HCT116 (cell line): ENCODE results near the gene COL18A1. TPM values are rescaled to one million over a fixed set of nuclear protein-coding genes. Genes with fewer than 3 reads are reported as not detected.

Experiments used
- ATAC-seq: fragments of 200-7000 bp; cut with Tn5 transposase; 2 replicates; pipeline ENCODE4 v1.9.1; 2020; ENCODE audit warnings: mild to moderate bottlenecking, moderate library complexity
- BruUV-seq: library from RNA; stranded (reverse); fragments of 400-500 nt; replicated peaks from 2 replicates; lab custom pipeline; 2021; lab: Mats Ljungman, UMichigan
- CTCF ChIA-PET: fragments of 300-600 bp; sonication (Branson Sonifier 250); formaldehyde crosslinking; loops from one replicate; lab custom pipeline; 2021; ENCODE audit warnings: antibody characterized with exemption; lab: Charles Lee
- POLR2A ChIA-PET: fragments of 300-600, 350-600 bp; sonication (Branson Sonifier 250); formaldehyde crosslinking; loops from one replicate; lab custom pipeline; 2021; ENCODE audit warnings: antibody characterized with exemption; lab: Charles Lee
- RAD21 ChIA-PET, 2 experiments: fragments of 300-600 bp; sonication (Branson Sonifier 250); formaldehyde crosslinking; loops; one replicate each; lab custom pipeline; 2023; ENCODE audit warnings: low total read pairs in 2 of 2; ENCODE audit not compliant: uncharacterized antibody in 2 of 2, unreplicated experiment in 2 of 2, low non-redundant PET in 1 of 2; lab: Charles Lee
- DNase-seq: peaks from one replicate; pipeline ENCODE4 v3.0.0-alpha.2; 2010; ENCODE audit warnings: low read depth, low spot score
- H2AFZ ChIP-seq: fragments of 200-600 bp; shearing (Covaris generic), sonication (generic); 2 replicates; pipeline ENCODE4 v1.6.1; 2017; ENCODE audit warnings: low read depth, mixed run types, mixed read lengths, antibody characterized with exemption, low read length; ENCODE audit not compliant: poor library complexity, severe bottlenecking
- H3K27ac ChIP-seq: 2 replicates; pipeline ENCODE4 v1.5.1; 2012; ENCODE audit warnings: low read depth, low read length
- H3K27me3 ChIP-seq: fragments of 200-600 bp; sonication (generic); 2 replicates; pipeline ENCODE4 v1.6.1; 2016; ENCODE audit warnings: mixed run types, low read length, mixed read lengths; ENCODE audit not compliant: insufficient read depth
- H3K36me3 ChIP-seq, 2 experiments: fragments of 200-500 bp in 1 of 2; fragments of 200-600 bp in 1 of 2; sonication (Bioruptor generic) in 1 of 2; sonication (generic) in 1 of 2; 2 replicates each; pipeline versions ENCODE4 v1.5.1 to v1.6.1; 2014 to 2016; ENCODE audit warnings: low read length in 2 of 2, inconsistent platforms in 1 of 2, mixed read lengths in 1 of 2, mixed run types in 1 of 2; ENCODE audit not compliant: insufficient read depth in 2 of 2, control insufficient read depth in 1 of 2
- H3K4me1 ChIP-seq, 2 experiments: fragments of 200-600 bp in 1 of 2; sonication (generic) in 1 of 2; 2 replicates each; pipeline versions ENCODE4 v1.5.1 to v1.6.1; 2012 to 2017; ENCODE audit warnings: low read length in 2 of 2, inconsistent platforms in 1 of 2, mild to moderate bottlenecking in 1 of 2, mixed read lengths in 1 of 2, mixed run types in 1 of 2, moderate library complexity in 1 of 2; ENCODE audit not compliant: insufficient read depth in 2 of 2, control insufficient read depth in 1 of 2
- H3K4me2 ChIP-seq: fragments of 200-600 bp; sonication (generic); 2 replicates; pipeline ENCODE4 v1.6.1; 2017; ENCODE audit warnings: mixed run types, low read length, mixed read lengths
- H3K4me3 ChIP-seq, 2 experiments: fragments of 200-600 bp in 1 of 2; sonication (generic) in 1 of 2; replicated peaks in 1 of 2; 2 replicates each; pipeline ENCODE4 v1.5.1; 2011 to 2016; ENCODE audit warnings: low read length in 2 of 2, control low read depth in 1 of 2, low read depth in 1 of 2, mild to moderate bottlenecking in 1 of 2, mixed read lengths in 1 of 2, mixed run types in 1 of 2
- H3K79me2 ChIP-seq: fragments of 200-600 bp; sonication (generic); 2 replicates; pipeline ENCODE4 v1.6.1; 2017; ENCODE audit warnings: mild to moderate bottlenecking, mixed run types, low read length, moderate library complexity, mixed read lengths; ENCODE audit not compliant: insufficient read depth
- H3K9ac ChIP-seq: fragments of 200-600 bp; sonication (generic); 2 replicates; pipeline ENCODE4 v1.6.1; 2016; ENCODE audit warnings: low read length, mixed read lengths
- H3K9me2 ChIP-seq: fragments of 200-600 bp; sonication (generic), shearing (Covaris generic); 2 replicates; pipeline ENCODE4 v1.6.1; 2017; ENCODE audit warnings: mixed run types, mild to moderate bottlenecking, moderate library complexity; ENCODE audit not compliant: insufficient read depth
- H3K9me3 ChIP-seq, 2 experiments: fragments of 200-500 bp in 1 of 2; fragments of 200-600 bp in 1 of 2; sonication (Bioruptor generic) in 1 of 2; sonication (generic) in 1 of 2; 2 replicates each; pipeline ENCODE4 v1.6.1; 2014 to 2017; ENCODE audit warnings: low read length in 2 of 2, mixed read lengths in 2 of 2, inconsistent platforms in 1 of 2, low read depth in 1 of 2, mild to moderate bottlenecking in 1 of 2, mixed run types in 1 of 2, moderate library complexity in 1 of 2; ENCODE audit not compliant: control insufficient read depth in 1 of 2, insufficient read depth in 1 of 2
- H4K20me1 ChIP-seq: fragments of 200-600 bp; sonication (generic), shearing (Covaris generic); 2 replicates; pipeline ENCODE4 v1.6.1; 2017; ENCODE audit warnings: mixed run types, mild to moderate bottlenecking, moderate library complexity; ENCODE audit not compliant: insufficient read depth
- CBX3 ChIP-seq: IDR thresholded peaks from 2 replicates; pipeline ENCODE4 v1.6.1; 2012; ENCODE audit warnings: low read depth
- CEBPB ChIP-seq: IDR thresholded peaks from 2 replicates; pipeline ENCODE4 v1.6.1; 2012; ENCODE audit warnings: low read depth
- CTCF ChIP-seq, 3 experiments: fragments of 200-600 bp in 1 of 3; sonication (generic) in 1 of 3; IDR thresholded peaks in 2 of 3; conservative IDR thresholded peaks in 1 of 3; 2 replicates each; pipeline ENCODE4 v1.5.1; 2012 to 2017; ENCODE audit warnings: low read depth in 2 of 3, low read length in 2 of 3, antibody characterized with exemption in 1 of 3, borderline replicate concordance in 1 of 3, control low read depth in 1 of 3, mild to moderate bottlenecking in 1 of 3, mixed read lengths in 1 of 3, mixed run types in 1 of 3, moderate library complexity in 1 of 3; ENCODE audit not compliant: insufficient read depth in 1 of 3
- EGR1 ChIP-seq: IDR thresholded peaks from 2 replicates; pipeline ENCODE4 v1.6.1; 2012; ENCODE audit warnings: low read depth
- ELF1 ChIP-seq: IDR thresholded peaks from 2 replicates; pipeline ENCODE4 v1.6.1; 2012; ENCODE audit warnings: low read depth, borderline replicate concordance
- EZH2phosphoT487 ChIP-seq: fragments of 200-600 bp; IDR thresholded peaks from 2 replicates; pipeline ENCODE4 v1.6.1; 2018; ENCODE audit warnings: antibody characterized with exemption, borderline replicate concordance
- JUND ChIP-seq: IDR thresholded peaks from 2 replicates; pipeline ENCODE4 v1.6.1; 2012
- RAD21 ChIP-seq: IDR thresholded peaks from 2 replicates; pipeline ENCODE4 v1.6.1; 2012; ENCODE audit warnings: low read depth, mild to moderate bottlenecking
- REST ChIP-seq: IDR thresholded peaks from 2 replicates; pipeline ENCODE4 v1.6.1; 2012; ENCODE audit warnings: low read depth
- SP1 ChIP-seq: IDR thresholded peaks from 2 replicates; pipeline ENCODE4 v1.6.1; 2012; ENCODE audit warnings: low read depth
- TCF7L2 ChIP-seq: IDR thresholded peaks from 2 replicates; pipeline ENCODE4 v1.7.0; 2011; ENCODE audit warnings: borderline replicate concordance, inconsistent platforms; ENCODE audit not compliant: insufficient read depth, insufficient read length; ENCODE audit errors: extremely low read depth
- ZNF274 ChIP-seq: fragments of 200-500 bp; sonication (Bioruptor generic); IDR thresholded peaks from 2 replicates; pipeline ENCODE4 v1.6.1; 2014; ENCODE audit warnings: mild to moderate bottlenecking, low read depth, low read length, inconsistent platforms
- intact Hi-C: fragments of 100-400 bp; cut with micrococcal nuclease; formaldehyde crosslinking; loops from 2 replicates; pipeline ENCODE4 v1.10.0; 2022
- total RNA-seq: library from RNA; stranded (reverse); gene quantifications from one replicate; pipeline ENCODE4 v1.2.1, GENCODE V29; 2021; ENCODE audit not compliant: unreplicated experiment

COL18A1 gene
- total RNA-seq, 1 experiment from 2014 or later = 59.5 TPM

GRCh38 chr21:45361033-45361997, 43.6 kb upstream of the COL18A1 start:
- Histone ChIP-seq H3K9ac (no peak overlapping the region), H3K79me2 (no peaks in the 10 kb centered on the region), H2AFZ (no peak overlapping the region), H3K4me1 (peaks cover 30 to 57% of the 10 kb centered on the region in 2 experiments), H3K27me3 (no peaks in the 10 kb centered on the region), H3K4me2 (no peak overlapping the region), H3K36me3 (no peaks in the 10 kb centered on the region), H3K9me2 (no peaks in the 10 kb centered on the region), H3K9me3 (no peaks in the 10 kb centered on the region), H3K4me3 (no peak overlapping the region), H4K20me1 (no peaks in the 10 kb centered on the region), H3K27ac (no peak overlapping the region)
- BruUV-seq = no TSS peak
- DNase-seq (no peak), ATAC-seq (no peak)
- CTCF ChIA-PET = no interaction called here
- RAD21 ChIA-PET = no interaction called here
- no peak for TF ChIP-seq TCF7L2
- TF ChIP-seq CEBPB = no peak
- TF ChIP-seq RAD21 = no peak
- TF ChIP-seq ZNF274 = no peak
- no peak for TF ChIP-seq EGR1
- no peak for TF ChIP-seq CBX3
- TF ChIP-seq ELF1 = no peak
- no peak for TF ChIP-seq CTCF (IDR thresholded peaks at IDR 0.05 in 2 of 3, conservative IDR thresholded peaks at IDR 0.05 in 1 of 3; ENCODE audit: borderline replicate concordance in 1 of 3, insufficient read depth in 1 of 3, low read depth in 2 of 3, low read length in 2 of 3)
- no peak for TF ChIP-seq SP1
- no peak for TF ChIP-seq REST
- TF ChIP-seq JUND = no peak
- TF ChIP-seq EZH2phosphoT487 = no peak
- intact Hi-C loops = no loop called here
- POLR2A ChIA-PET = interaction anchor here (1.1 kb wide), 1 partner anchor 44 kb away, joined by 3 read pairs; no protein-coding TSS in a partner anchor
